Urinary bladder (tissue), 4 donors: ENCODE measurements around the gene CYP4F22. TPM values are rescaled to one million over a fixed set of nuclear protein-coding genes. Genes with fewer than 3 reads are reported as not detected.
"Not testable (repeated sequence)": the region's sequence is repeated elsewhere in the genome, so short reads cannot be mapped to it uniquely, and the experiment has no call there.

Experiments
- DNase-seq: peaks from one replicate; pipeline ENCODE4 v3.0.0-alpha.2; 2015; ENCODE audit errors: extremely low spot score
- H3K27ac ChIP-seq: one replicate; pipeline ENCODE4 v1.5.1; 2013; ENCODE audit warnings: low read depth, mild to moderate bottlenecking, moderate library complexity
- H3K36me3 ChIP-seq: one replicate; pipeline ENCODE4 v1.6.1; 2013; ENCODE audit warnings: mild to moderate bottlenecking, moderate library complexity; ENCODE audit not compliant: insufficient read depth
- H3K4me1 ChIP-seq: one replicate; pipeline ENCODE4 v1.6.1; 2013; ENCODE audit warnings: mild to moderate bottlenecking, moderate library complexity; ENCODE audit not compliant: insufficient read depth
- H3K4me3 ChIP-seq: one replicate; pipeline ENCODE4 v1.5.1; 2013; ENCODE audit warnings: low read depth, low read length
- whole genome bisulfite sequencing: extraction: QIAGEN DNeasy Blood & Tissue Kit; methylation state at CpG from one replicate; pipeline ENCODE4 v1.1.7; 2013; 5-methylcytosine and 5-hydroxymethylcytosine counted together
- polyA plus RNA-seq: library from polyadenylated mRNA; stranded (reverse); fragments of 200-250 nt; gene quantifications from one replicate; pipeline ENCODE4 v1.2.3, GENCODE V29; 2013
- total RNA-seq: library from RNA; depleted of rRNA; stranded (reverse); fragments of >200 nt; gene quantifications from one replicate; pipeline ENCODE4 v1.2.3, GENCODE V29; 2014
- donor health status: healthy with polysubstance abuse.
- donor health status: healthy.

Gene CYP4F22
- total and polyA plus RNA-seq, 2 donors = 2.4 to 2.6 TPM

DNA sequence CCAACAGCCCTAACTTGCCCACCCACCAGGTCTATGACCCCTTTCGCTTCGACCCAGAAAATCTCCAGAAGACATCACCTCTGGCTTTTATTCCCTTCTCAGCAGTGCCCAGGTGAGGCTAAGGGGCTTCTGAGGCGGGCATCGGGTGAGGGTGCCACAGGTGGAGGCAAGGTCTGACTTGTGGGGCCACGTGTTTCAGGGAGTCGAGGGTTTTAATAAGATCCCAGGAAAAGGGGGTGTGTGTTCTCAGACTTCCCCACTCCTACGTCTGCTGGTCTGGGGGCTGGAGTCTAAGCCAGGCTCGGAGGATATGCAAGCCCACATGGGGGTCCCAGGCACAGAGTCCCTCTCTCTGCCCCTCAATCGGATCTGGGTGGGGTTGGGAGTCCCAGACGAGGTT lies 75.8 kb downstream of the CYP4F22 start:
- no peaks in the 10 kb centered on the region for H3K36me3 ChIP-seq
- no peak for DNase-seq

GRCh38 chr19:15584541-15585115 lies 76.3 kb downstream of the CYP4F22 start:
- DNase-seq = no peak
- Histone ChIP-seq H3K4me3 (no peak overlapping the region), H3K27ac (no peak overlapping the region), H3K4me1 (no peaks in the 10 kb centered on the region), H3K36me3 (no peaks in the 10 kb centered on the region)
- 8% methylated on average over 35 of the region's 35 CpGs for WGBS

More for the DNA sequence above, 75.8 kb downstream of the CYP4F22 start:
- 33% methylated on average over 10 of the region's 10 CpGs for WGBS
- Histone ChIP-seq H3K4me1 (no peaks in the 10 kb centered on the region), H3K27ac (no peak overlapping the region), H3K4me3 (no peak overlapping the region)

DNA sequence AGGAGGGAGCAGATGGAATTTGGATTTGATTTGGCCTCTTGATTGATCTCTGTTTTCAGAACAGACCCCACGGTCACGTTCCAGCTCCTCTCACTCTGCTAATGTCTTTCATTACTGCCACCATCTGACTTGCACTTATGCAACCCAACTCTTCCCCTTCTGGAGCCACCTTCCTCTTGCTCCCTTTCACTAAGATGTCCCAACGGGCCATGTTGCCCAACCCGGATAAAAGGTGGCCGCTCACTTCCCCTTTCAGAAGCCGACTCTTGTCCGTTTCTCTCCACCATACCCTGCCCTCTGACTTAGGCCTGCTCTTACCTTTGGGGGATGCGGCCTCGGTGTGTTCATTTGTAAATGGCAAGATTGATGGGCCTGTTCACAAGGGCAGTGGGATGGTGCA lies 79.3 kb downstream of the CYP4F22 start:
- H3K4me3 ChIP-seq = no peak overlapping the region
- no peak for DNase-seq
- H3K36me3 ChIP-seq = no peaks in the 10 kb centered on the region
- H3K27ac ChIP-seq = no peak overlapping the region
- 85% methylated on average over 9 of the region's 9 CpGs for WGBS
- H3K4me1 ChIP-seq = no peaks in the 10 kb centered on the region

DNA sequence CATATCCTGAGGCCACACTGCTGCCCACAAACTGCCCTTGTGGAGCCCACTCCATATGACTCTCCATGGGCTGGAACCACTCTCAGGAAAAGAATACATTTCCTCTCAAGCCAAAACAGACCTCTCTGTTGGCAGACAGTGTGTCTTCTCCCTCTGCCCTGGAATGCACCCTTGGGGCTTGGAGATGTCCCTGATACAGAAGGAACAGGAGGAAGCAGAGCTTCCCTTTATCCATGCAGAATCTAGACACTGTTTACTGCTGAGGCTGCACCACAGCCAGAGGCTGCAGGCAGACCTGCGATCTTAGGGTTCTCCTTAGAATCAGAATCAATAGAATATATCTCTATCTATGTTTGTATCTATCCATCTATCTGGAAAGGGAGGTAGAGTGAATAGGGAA lies 79.9 kb downstream of the CYP4F22 start:
- H3K4me1 ChIP-seq = no peaks in the 10 kb centered on the region
- DNase-seq = no peak
- no peak overlapping the region for H3K27ac ChIP-seq
- no peaks in the 10 kb centered on the region for H3K36me3 ChIP-seq
- no peak overlapping the region for H3K4me3 ChIP-seq
- 80% methylated on average over 1 of the region's 1 CpG for WGBS

- no peak for DNase-seq
- Histone ChIP-seq H3K4me3 (no peak overlapping the region), H3K27ac (no peak overlapping the region), H3K36me3 (no peaks in the 10 kb centered on the region), H3K4me1 (no peaks in the 10 kb centered on the region)
- WGBS = 71% methylated on average over 5 of the region's 5 CpGs
Measured at GRCh38 chr19:15589760-15590451, 81.6 kb downstream of the CYP4F22 start.

DNA sequence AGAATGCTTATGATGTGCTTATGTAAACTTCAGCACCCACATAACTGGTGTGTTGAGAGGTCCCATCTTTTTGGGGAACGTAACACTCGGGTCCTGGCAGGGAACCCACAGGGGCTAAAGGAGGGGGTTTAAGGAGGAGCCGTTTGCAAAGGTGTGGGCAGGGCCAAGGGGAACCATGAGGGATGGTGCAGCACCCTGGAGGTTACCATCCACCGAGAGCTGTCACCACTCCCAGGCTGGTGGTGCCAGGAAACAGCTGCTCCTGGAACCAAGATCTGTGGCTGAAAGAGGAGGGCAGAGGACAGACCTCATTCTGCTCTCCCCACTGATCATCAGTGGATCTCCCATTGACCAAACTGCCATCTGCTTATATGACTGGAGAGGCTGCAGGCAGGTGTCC lies 83.5 kb downstream of the CYP4F22 start:
- DNase-seq = no peak
- H3K36me3 ChIP-seq = no peaks in the 10 kb centered on the region
- H3K4me3 ChIP-seq = no peak overlapping the region
- no peak overlapping the region for H3K27ac ChIP-seq
- WGBS = 65% methylated on average over 4 of the region's 4 CpGs
- no peaks in the 10 kb centered on the region for H3K4me1 ChIP-seq

- not testable (repeated sequence) for DNase-seq, H3K4me3 ChIP-seq, H3K27ac ChIP-seq, H3K36me3 ChIP-seq, H3K4me1 ChIP-seq
- WGBS = 28% methylated on average over 5 of the region's 5 CpGs
Measured at GRCh38 chr19:15592506-15592905, 84.2 kb downstream of the CYP4F22 start.

GRCh38 chr19:15593766-15594165 lies 85.4 kb downstream of the CYP4F22 start:
- not testable (repeated sequence) for H3K27ac ChIP-seq, H3K4me1 ChIP-seq, DNase-seq, H3K4me3 ChIP-seq, H3K36me3 ChIP-seq
- WGBS = 62% methylated on average over 4 of the region's 4 CpGs

DNA sequence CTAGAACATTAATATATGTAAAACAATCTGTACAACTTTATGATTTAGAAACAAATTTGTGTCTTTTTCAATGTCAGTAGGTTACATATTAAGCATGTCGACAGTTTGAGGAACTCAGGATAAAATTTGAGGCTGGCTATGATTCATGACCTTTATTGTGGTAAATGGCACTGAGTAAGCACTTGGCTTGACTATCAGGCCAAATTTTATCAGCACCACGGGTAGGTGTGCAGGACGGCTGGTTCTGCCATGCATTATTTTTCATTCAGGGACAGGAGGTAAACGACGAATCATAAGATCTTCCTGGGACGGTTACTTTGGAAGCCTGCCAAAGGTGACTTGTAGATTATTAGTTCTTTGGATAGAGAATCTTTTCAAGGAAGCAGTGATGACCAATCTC lies 86.7 kb downstream of the CYP4F22 start:
- no peaks in the 10 kb centered on the region for H3K4me1 ChIP-seq
- H3K4me3 ChIP-seq = no peak overlapping the region
- DNase-seq = no peak
- H3K27ac ChIP-seq = no peak overlapping the region
- H3K36me3 ChIP-seq = no peaks in the 10 kb centered on the region
- 42% methylated on average over 6 of the region's 6 CpGs for WGBS

Other genes with a start within 250 kb of the CYP4F22 start
- gene BRD4, start 176.0 kb upstream of the CYP4F22 start, total RNA-seq = 16.4 TPM
- gene BRD4, start 176.0 kb upstream of the CYP4F22 start, polyA plus RNA-seq = 28.0 TPM
- gene AKAP8, start 128.7 kb upstream of the CYP4F22 start, total RNA-seq = 13.4 TPM
- 24.2 TPM for gene AKAP8, start 128.7 kb upstream of the CYP4F22 start, polyA plus RNA-seq
- 57.3 TPM for gene AKAP8L, start 89.5 kb upstream of the CYP4F22 start, total RNA-seq
- gene AKAP8L, start 89.5 kb upstream of the CYP4F22 start, polyA plus RNA-seq = 57.3 TPM
- 5.8 TPM for gene WIZ, start 58.6 kb upstream of the CYP4F22 start, total RNA-seq
- 42.5 TPM for gene WIZ, start 58.6 kb upstream of the CYP4F22 start, polyA plus RNA-seq
- gene RASAL3, start 44.0 kb upstream of the CYP4F22 start, total RNA-seq = 0.85 TPM
- gene RASAL3, start 44.0 kb upstream of the CYP4F22 start, polyA plus RNA-seq = 1.8 TPM
- not detected for gene PGLYRP2, start 29.0 kb upstream of the CYP4F22 start, total RNA-seq
- gene PGLYRP2, start 29.0 kb upstream of the CYP4F22 start, polyA plus RNA-seq = 0.08 TPM
- 0.37 TPM for gene CYP4F8, start 106.7 kb downstream of the CYP4F22 start, total RNA-seq
- gene CYP4F8, start 106.7 kb downstream of the CYP4F22 start, polyA plus RNA-seq = 1.9 TPM
- gene CYP4F3, start 132.4 kb downstream of the CYP4F22 start, total RNA-seq = 0.95 TPM
- gene CYP4F3, start 132.4 kb downstream of the CYP4F22 start, polyA plus RNA-seq = 1.3 TPM
- gene CYP4F12, start 164.6 kb downstream of the CYP4F22 start, total RNA-seq = 30.3 TPM
- 31.0 TPM for gene CYP4F12, start 164.6 kb downstream of the CYP4F22 start, polyA plus RNA-seq
- not detected for gene OR10H2, start 219.5 kb downstream of the CYP4F22 start, total RNA-seq
- gene OR10H2, start 219.5 kb downstream of the CYP4F22 start, polyA plus RNA-seq = not detected
- not detected for gene OR10H3, start 229.5 kb downstream of the CYP4F22 start, total RNA-seq
- not detected for gene OR10H3, start 229.5 kb downstream of the CYP4F22 start, polyA plus RNA-seq